Epidermal melanocyte (primary cell): Measurements from ENCODE around the gene KCNAB1.
A peak's percentile ranks its signal among the peaks of the same experiment; 100 is the strongest.
"Not testable (repeated sequence)": the region's sequence is repeated elsewhere in the genome, so short reads cannot be mapped to it uniquely, and the experiment has no call there.

Experiments used
- DNase-seq: peaks from one replicate; pipeline ENCODE4 v3.0.0; 2011; ENCODE audit warnings: low spot score; ENCODE audit not compliant: insufficient read length

The KCNAB1 gene

DNA sequence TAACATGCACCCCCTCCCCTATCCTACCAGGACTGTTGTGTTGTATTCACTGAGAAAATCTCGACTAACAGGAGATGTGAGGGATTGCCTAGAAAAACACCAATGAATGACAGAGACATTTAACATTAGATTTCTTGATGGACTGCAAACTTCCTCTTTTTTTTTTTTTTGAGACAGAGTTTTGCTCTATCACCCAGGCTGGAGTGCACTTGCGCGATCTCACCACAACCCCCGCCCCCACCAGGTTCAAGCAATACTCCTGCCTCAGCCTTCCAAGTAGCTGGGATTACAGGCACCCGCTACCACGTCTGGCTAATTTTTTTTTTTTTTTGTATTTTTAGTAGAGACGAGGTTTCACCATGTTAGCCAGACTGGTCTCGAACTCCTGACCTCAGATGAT lies 17.0 kb downstream of the KCNAB1 start:
- not testable (repeated sequence) for DNase-seq

DNA sequence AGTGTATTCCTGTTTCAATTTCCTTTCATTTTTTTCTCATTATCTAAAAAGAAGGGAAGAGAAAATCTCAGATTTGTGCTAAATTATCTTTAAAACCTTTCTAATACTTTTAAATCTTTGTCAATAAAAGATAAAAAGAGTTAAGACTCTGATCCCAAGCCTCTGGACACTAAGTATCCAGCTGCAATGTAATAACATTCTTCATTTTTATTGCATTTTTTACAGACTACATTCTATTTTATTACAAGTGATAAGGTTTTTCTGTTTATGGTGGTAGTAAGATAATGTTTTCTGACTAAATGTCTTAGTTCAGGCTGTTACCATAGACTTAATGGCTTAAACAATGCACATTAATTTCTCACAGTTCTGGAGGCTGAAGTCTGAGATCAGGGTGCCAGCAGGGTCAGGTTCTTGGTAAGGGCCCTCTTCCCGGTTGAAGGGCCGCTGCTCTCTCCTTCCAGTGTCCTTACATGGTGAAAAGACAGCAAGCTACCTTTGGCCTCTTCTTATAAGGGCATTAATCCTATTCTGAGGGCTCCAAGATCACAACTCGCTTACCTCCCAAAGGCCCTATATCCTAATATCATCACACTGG lies 19.7 kb downstream of the KCNAB1 start:
- DNase-seq, result no peak

DNA sequence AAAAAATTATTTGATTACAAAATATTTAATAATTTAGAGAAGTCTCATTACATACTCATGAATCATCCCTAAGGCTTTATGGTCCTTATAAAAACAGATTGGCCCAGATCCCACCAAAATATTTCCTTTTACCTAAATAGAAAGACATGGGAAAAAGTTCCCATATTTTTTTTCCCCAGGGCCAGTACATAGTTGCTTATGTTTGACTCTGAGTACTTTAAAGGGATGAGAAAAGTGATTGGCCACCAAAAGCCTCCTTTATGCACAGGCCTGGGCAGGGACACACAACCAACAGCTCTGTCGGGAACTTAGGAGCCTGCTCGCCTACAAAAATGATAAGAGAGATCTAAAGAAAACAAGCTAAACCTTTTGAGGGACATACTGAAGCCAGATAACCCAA lies 22.3 kb downstream of the KCNAB1 start:
- DNase-seq, result no peak

DNA sequence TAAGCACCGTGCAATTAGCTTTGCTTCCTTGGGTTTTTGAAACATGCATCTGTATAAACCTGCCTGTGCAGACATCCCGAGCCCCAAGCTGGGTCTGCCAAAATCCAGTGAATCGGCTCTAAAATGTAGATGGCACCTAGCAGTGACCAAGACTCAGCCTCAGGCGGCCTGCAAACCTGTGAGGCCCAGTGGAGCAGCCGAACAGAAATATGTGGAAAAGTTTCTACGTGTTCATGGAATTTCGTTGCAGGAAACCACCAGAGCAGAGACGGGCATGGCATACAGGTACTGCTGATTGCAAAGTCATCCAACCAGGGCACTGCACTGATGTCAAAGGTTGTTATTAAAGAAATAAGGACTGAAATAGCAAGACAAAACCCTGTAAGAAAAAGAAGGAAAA lies 22.8 kb downstream of the KCNAB1 start:
- DNase-seq, result no peak

DNA sequence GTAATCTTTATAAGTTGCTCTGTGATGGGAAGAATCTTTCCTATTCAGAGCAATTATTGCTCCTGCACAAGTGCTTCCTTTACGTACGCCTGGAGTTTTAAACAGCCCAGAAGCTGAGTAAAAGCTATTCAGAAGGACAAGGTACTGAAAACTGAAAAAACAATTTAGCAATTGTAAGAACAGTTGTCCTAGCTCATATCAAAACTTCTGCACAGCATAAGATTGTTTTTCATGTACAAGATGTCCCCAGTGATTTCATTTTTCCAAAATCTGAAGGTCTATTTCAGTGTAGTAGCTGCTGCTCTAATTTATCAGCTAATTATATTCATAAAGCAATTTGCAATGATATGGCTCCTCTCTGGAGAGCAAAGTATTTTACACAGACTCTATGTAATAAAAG lies 23.7 kb downstream of the KCNAB1 start:
- DNase-seq, result no peak

DNA sequence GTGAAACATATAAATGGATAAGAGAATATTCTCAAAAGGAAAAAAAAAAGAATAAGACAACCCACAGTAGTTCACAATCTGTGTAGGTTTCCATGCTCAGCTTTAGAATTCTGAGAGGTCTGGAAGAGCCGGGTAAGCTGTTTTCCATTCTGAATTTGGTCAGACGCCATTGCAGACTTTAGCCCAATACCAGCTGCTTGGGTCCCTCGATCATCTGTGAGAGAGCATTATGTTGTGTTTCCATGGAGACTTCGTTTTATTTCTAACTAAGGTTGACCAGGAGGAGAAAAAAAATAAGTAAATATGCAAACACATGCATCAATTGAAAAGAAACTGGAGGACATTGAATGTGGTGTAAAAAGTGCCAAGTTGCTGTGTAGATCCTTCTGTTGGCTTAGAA lies 25.5 kb downstream of the KCNAB1 start:
- no peak for DNase-seq

DNA sequence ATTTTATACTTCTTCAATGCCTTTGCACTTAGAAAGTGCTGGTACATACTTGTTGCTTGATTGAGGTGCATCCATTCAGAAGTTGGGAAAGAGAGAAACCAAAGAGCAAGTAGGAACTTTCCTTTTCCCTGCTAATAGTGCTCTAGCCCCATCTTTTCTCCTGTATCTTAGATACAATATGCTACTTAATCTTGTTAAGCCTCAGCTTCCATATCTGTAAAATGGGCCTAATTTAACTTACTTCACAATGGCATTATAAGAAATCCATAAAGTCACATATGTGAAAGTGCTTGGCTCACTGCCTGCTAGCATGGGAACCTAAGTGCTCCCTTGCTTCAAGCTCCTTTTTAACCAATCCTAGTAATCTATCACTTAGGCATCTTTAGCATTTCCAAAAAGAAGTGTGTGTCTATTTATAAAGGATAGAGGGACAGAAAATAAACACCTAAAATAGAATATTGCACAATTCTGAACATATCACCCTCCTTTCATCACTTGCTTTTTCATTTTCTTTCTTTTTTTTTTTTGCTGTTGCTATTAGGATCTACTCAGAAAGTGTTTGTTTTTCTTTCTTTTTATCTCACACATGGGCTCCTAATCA lies 28.1 kb downstream of the KCNAB1 start:
- DNase-seq, result no peak

DNA sequence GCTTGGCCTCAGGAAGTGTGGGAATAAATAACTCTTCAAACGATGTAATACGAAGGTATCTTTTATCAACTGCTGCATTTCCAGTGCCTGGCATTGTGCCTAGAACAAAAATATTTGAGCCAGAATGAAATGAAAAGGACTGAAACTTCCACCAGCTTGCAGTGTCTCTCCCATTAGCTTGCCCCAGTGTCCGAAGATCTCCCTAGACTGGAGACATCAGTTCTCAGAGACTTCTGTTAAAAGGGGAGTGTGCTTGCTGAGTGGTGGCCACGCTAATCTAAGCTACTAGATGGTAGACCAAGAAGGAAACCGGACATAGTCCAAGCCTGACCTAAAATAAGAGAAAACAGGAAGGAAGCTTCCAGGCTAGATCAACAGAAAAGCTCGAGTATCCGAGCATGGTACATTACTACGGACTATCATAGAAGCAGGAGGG lies 28.6 kb downstream of the KCNAB1 start:
- no peak for DNase-seq

DNA sequence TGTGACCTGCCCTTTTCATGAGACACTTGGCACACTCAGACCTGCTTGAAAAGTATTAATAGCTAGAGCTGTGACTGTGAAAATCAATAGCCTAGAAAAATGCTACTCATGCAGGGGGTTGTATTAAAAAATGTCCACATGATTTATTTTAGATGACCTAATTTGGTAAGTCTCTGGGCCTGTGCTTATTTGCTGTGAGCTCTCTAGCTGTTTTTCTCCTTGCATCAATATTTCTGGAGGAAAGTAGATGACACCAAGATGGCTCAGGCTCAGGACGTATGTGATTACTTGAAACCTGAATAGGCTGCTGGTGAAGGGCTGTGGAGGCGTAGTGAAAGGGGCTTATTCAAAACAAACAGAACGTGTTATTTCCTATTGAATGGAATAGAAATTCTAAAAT lies 29.5 kb downstream of the KCNAB1 start:
- no peak for DNase-seq

DNA sequence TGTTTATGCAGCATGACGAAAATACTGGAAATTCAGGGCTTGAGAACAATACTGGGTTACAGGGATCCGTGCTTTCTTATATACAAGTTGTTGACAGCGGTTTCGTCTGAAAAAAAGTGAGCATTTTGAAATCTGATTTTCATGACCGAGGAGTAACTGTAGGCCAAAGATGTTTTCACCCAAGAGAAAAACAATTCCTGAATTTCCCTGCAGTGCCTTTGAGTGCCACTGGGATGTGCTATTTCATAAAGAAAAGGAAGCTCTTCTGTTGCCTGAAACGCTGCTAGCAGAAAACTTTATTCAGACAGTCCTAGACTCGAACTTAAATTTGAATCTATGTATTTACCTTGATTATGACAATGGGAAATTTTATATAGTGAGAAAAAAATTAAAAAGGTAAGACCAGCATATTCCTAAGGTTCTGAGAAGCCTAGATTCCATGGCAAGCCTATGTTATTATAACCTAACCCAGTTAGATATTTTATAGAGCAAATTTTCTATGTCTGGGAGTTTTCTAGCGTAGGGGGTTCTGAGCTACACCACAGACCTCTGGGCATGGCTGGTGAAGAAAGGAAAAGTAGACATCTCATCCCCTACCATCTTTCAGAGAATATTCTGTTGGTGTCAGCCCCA lies 30.2 kb downstream of the KCNAB1 start:
- DNase-seq, result peak; percentile 37

DNA sequence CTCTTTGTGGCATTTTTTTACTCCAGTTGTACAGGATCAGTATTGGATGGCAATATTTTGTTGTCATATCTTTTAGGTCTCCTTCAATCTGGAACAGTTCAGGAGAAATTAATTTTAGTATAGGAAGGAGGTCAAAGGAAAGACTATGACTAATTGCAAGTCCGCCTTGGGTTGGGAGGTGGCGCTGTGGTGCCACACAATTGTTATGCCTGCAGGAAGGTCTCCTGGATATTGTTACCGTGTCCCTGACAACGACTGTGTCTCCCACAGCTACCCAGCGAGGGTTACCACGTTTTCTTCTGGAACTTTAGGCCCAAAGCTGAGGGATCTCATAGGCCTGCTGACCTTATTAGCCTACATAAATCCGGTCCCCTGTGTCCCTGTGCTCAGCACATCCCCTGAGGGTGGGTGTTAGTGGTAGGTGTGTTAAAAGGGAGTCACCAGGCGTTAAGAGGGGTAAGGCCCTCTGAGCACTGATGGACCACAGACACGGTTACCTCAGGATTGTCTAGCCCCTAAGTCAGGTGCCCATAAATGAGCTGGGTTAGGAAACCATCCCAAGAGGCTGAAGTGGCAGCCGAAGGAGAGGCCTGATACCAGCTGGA lies 31.5 kb downstream of the KCNAB1 start:
- no peak for DNase-seq

DNA sequence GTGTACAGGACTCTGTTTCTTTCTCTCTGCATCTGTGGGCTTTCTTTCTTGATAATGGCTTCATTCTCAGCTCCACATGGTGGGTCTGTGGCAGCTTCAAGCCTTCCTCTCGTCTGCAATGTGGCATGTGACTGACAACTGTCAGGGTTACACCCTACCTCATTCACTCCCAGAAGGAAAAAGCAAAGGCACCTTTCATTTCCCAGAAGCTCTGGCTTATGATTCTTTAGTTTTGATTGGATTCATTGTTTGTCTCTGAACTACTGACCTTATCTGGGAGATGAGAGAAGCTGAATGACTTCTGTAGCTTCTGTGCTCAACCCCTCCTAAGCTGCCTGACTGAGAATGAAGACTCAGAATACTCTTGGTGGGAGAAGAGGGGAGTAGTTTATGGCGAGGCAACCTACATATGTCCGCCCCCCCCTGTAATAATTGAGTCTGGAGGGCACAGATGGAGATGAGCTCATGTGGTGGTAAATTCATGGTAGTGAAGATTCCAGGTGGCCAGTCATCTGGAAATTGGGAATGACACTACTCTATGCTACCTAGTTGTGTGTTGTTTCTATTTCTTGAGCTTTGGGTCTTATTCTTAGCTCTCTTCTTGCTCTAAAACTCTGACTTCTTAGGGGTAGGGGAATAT lies 38.4 kb downstream of the KCNAB1 start:
- no peak for DNase-seq

DNA sequence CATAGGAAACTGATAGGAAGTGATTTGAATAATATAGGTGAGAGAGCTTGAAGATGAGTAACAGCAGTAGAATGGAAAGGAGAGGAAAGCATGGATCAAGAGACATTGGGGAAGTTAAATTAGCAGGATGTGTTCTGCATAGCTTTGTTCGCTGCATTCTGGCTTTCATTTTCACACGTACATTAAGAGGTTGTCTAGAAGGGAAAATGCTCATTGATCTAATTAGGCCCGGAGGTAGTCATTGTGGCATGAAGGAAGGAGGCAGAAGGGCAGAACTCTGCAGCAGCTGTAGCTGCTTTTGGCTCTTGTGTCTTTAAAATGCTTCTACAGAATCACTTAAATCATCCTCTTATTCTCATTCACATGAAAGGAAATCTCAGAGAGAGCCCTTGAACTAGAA lies 40.3 kb downstream of the KCNAB1 start:
- DNase-seq, result no peak

DNA sequence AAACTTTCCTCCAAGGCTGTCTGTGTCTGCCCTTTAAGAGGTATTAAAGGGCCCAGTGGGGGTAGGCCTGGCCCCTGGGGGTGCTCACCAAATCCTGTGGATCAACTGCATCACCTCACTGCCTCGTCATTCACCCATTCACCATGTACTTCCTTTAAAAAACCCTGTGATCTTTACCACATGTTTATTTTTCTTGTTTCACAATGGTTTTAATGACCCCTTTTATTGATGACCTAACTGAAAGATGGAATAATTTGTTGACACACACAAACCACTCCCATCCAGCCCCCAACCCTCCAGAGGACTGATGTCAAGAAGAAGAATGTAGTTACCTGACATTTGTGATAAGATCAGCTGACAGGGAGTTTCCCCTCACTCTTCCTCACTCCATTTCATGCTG lies 40.8 kb downstream of the KCNAB1 start:
- DNase-seq, result no peak

DNA sequence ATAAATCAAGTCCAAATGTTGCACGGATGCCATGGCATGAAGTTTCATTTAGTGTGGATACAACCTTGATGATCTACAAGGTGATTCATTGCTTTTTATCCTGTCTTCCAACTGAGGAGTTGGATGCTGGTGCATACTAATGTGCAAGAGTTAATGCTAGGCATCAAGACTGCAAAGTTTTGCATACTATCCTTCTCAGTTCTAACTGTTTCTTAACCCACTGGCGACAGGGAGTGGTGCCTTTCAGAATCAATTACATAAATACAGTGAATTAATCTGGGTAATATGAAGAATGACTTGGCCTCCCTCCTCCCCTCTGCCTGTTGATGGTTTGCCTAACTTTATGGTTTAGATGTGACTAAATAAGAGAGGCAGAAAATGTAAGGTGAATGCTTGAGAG lies 43.5 kb downstream of the KCNAB1 start:
- DNase-seq, result no peak

DNA sequence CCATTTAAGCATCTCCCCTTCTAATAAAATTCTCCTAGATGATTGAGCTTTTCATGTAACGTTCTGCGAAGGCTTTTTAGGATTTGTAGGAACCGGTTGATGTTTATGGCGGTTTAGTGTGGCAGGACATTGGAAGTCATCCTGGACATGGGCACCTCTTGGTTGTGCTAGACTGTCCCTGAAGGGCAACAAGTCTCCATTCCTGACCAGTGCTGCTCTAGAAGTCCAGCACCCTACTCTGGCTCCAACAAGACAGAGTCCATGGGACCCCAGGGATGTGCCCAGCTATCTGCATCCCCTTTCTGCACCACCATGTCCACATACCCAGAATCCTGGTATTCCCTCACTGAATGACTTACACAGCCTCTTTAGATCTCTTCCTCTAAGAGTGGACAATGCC lies 46.4 kb downstream of the KCNAB1 start:
- no peak for DNase-seq

DNA sequence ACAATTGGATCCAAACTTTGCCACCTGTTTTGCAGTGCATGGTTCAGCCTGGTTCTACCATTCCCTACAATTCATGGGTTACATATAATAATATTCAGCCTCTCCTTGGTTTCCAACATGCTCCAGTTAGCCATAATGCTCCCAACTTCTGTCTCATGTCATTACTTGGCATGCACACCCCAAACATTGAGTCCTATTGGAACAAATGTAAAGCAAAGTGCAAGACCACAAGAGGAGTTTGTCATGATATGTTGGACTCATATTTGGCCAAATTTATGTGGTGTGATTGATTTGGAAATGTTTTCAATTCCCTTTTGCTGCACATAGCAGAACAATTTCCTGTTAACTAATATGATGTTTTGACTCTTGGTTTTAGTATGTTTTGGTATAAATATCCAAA lies 50.2 kb downstream of the KCNAB1 start:
- no peak for DNase-seq

DNA sequence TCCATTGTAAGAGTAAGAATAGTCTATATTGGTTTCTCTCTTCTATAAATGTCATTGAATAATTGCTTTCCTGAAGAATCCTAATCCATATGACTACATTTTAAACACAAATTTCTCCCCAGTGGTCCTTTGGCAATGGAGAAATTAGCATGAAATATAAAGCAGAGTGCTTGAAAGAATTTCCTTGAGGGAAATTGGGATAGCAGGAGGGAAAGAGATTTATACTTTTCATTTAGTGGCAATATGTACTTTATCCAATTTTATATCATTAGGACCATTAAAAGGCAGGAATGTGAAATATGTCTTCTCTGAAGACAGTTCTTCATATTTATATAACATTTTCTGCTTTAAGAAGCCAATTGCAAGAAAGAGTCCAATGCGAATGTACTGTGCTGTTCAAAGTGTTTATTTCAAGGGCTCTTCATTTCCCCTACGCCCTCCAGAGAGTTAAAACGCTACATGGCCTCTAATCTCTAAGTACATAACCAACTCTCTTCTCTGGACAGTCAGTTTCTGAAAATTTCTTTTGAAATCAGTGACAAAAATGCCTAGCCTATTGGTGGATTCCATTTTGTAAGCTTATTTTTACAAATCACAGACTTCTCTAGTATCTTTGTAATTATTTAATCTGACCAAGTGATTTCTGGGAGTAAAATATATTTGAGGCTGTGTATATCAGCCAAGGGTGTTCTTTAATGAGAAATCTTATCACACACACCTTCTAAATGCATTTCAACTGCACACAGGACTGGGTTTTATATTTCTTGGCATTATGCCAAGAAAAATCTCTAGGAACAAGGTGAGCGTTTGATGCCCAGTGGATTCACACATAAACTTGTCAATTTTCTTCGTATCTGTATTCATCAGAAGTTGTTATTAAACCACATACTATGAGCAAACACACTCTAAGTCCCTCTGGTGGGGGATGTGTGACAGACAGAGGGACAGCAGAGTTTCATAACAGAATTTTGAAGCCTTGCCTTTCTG lies 51.2 kb downstream of the KCNAB1 start:
- DNase-seq, result no peak

DNA sequence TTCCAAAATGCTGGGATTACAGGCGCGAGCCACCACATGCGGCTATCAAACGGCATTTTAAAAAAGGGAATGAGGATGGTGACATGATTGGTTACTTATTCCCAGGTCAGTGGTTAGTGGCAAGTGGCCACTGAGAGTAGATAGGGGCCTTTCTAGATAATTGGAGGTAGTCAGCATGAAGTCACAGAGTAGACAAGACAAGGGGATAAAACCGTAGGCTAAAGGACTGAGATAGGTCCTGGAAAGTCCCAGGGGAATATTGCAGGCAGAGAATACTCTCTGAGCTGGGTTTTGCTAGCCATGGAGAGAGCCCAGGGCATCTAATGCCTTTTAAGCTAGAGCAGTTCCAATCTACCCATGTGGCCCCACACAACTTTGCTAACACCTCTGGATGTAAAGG lies 52.2 kb downstream of the KCNAB1 start:
- DNase-seq, result no peak

DNA sequence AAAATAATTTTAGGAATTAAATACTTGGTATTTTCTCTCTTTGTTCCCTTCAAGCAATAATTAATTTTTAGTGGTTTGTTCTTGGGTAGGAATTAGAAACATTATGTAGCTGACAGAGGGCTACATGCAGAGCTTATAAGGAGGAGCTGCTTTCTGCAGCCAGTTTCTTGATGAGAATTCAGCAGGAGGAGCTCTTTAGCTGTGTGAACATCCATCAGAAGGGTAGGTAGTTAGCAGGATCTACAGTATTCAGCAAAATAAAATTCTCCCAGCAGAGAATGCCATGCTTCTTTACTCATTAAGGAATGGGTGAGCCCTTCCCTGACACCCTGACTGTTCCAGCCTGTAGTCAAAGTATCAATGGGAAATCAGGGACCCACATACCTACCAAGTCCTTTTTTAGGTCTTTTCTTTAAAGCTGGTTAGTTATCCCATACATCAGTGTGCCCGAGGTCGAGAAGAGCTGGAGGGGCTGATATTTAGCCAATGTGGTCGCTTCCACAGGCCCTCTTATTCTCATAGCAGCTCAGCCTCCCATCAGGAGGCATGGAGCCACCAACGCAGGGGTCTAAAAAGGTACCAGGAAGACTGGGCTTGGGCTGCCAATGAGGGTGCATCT lies 54.0 kb downstream of the KCNAB1 start:
- DNase-seq, result no peak

DNA sequence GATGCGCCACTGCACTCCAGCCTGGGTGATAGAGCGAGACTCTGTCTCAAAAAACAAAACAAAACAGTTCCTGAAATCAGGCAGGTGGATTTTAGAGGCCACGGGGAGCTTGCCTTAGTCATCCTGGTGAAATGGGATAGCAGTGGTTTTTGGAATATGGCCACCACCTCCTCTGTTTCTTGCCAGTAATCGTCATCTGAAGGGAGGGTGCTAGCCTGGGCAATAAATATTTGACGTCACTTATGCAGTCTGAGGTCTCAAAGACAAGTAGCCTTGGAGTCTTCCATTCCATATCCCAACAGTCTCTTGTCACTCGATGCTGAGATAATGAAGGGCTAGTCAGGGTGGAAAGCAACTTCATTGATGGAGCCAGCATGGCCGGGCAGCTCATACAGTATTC lies 55.2 kb downstream of the KCNAB1 start:
- DNase-seq, result no peak
